Epidermal melanocyte (primary cell): ENCODE measurements around the gene OPCML.

Experiments
- DNase-seq: peaks from one replicate; pipeline ENCODE4 v3.0.0; 2011; ENCODE audit warnings: low spot score; ENCODE audit not compliant: insufficient read length

OPCML gene

GRCh38 chr11:133181066-133181465 lies 351.2 kb downstream of the OPCML start:
- DNase-seq = no peak

- no peak for DNase-seq
Measured at GRCh38 chr11:133180201-133180600, 352.1 kb downstream of the OPCML start.

GRCh38 chr11:133176748-133177147 lies 355.6 kb downstream of the OPCML start:
- no peak for DNase-seq

DNA sequence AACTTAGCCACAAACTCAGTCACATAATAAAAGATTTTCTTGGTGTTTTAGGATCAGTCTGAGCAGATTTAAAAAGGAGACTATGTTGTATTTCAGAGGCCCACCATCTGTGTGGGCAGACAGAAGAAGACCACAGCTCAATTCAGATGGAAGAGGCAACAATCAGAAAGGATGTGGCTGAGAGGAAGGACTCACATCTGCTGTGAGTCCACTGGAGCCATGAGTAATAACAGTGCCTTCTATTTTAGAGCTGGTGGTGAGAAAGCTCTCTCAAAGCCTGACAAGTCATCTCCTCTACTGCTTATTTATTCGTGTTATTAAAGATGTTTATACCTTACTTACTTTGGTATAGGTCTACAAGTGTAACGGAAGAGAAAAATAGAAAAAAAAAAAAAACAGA lies 357.2 kb downstream of the OPCML start:
- DNase-seq = no peak

- DNase-seq = no peak
Measured at GRCh38 chr11:133173810-133174412, 358.4 kb downstream of the OPCML start.

DNA sequence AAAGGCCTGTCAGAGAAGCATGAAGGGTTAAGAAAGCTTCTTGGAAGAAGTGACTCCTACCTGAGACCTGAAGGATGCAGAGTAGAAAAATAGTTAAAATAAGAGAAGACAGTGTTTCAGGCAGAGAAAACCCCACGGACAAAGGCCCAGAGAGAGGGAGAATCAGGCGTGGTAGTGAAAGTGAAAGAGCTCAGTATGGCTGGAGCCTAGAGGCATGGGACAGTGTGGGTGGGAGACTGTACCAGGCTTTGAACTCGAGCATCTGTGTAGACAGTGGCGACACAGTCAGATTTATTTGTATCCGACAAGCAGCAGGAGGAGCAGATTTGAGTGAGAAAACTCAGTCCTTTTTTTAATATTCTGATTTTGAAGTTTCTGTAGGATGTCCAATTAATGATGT lies 360.0 kb downstream of the OPCML start:
- DNase-seq = no peak

DNA sequence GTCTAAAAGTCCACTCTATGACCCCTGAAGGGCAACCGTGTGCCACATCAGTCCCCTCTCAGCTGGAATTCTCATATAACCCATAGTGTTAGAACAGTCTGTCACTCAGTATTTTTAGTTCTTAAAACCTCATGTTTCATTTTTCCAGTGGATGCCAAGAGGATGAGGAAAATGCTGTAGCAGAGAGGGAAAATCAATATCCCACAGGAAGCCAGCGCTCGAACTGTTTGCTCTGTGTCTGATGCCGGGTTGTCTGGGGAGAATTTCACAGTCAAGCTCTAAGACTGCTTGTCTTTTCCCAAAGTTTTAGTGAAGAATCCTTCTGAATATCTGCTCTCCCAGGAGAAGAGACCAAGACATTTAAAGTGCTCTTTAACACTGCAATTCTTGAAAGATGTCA lies 360.9 kb downstream of the OPCML start:
- DNase-seq = no peak

DNA sequence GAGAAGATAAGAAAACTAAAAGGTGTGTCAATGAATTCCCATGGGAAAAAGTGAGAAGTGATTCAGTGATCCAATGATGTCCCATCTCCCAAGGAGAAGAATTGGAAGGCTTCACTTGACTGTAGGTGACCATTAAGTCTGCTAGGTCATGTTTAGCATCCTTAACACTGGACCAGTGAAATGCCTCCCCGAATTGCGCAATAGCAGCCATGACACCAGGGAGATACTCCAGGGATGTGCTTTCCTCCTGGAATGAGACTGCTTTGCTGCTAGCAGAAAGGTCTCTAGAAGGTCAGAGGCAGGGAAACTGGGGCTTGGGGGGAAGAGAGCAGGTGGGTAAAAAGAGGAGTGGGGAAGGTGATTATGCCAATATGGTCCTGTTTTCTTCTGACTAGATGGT lies 364.3 kb downstream of the OPCML start:
- DNase-seq = no peak

DNA sequence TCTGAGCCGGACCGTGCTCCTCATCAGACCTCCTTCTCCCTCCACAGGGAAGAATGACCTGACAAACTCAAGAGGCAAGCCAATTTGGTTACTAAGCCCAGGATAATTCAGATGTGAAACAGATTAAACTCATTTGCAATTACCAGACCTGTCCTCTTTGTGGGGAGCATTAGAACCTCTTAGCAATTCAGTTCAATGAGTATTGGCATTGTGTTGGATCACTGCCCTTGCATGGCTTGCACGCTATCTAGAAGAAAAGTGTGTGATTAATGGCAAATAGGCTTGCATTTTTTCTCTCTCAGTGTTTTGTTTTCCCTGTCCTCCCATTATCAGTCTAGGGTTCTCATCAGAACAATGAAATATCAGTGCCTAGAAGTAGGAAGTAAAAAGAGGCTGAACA lies 365.6 kb downstream of the OPCML start:
- DNase-seq = no peak

GRCh38 chr11:133164986-133165385 lies 367.3 kb downstream of the OPCML start:
- no peak for DNase-seq

GRCh38 chr11:133163463-133164419 lies 368.6 kb downstream of the OPCML start:
- no peak for DNase-seq

GRCh38 chr11:133162227-133162626 lies 370.1 kb downstream of the OPCML start:
- no peak for DNase-seq

GRCh38 chr11:133160754-133161153 lies 371.5 kb downstream of the OPCML start:
- DNase-seq = no peak

GRCh38 chr11:133156986-133157745 lies 375.1 kb downstream of the OPCML start:
- no peak for DNase-seq

DNA sequence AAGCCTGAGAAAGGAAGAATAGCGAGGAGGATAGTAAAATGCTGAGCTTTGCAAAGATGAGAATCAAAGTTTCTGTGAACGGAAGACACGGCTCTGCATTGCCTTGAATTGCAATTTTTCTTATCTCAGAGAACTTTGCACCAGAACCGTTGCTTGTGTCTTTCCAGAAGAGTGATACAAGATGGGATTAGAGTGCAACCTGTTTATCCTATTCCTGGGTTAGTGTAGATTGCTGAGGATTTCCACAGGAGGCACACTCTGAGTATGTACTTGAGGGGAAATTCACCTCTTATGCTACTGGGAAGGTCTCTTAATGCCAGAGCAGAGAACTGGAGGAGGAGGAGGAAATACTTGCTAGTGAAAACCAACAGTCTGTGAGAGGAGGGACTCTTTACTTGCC lies 377.5 kb downstream of the OPCML start:
- no peak for DNase-seq

DNA sequence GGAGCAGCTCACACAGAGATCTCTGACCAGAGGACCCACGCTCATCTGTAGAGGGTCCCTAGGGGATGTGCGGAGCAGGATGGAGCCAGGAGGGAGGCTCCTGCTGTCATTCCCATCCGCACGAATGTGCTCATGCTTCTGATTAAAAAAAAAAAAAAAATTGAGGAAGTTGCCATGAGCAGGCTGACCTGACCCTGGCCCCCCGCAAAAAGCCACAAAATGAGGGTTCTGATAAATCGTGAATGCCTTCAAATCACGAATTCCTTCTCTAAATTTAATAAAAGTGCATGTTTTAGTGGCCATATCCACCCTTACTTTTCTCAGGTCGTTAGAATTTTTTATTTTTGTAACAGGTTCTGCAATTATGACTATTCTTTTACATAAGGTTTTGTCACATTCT lies 378.2 kb downstream of the OPCML start:
- DNase-seq = no peak

GRCh38 chr11:133153031-133153430 lies 379.3 kb downstream of the OPCML start:
- DNase-seq = no peak

DNA sequence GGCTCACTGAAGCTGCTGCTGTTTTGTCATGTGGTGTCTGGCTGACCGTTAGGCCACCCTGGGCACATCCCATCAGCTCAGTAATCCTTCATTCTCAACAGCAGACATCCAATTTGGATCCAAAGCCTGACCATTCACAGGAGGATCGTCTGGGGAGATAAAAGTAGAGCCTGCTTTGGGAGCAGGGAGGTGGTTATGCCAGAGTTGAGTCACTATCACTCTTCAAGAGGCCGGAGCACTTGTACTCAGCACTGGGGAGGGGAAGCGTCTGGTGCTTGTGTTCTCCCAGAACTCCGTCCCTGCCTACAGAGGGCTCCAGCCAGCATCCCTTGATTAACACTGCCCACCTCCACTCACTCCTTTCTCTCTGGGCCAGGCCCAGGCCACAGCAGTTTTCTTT lies 382.6 kb downstream of the OPCML start:
- DNase-seq = no peak

DNA sequence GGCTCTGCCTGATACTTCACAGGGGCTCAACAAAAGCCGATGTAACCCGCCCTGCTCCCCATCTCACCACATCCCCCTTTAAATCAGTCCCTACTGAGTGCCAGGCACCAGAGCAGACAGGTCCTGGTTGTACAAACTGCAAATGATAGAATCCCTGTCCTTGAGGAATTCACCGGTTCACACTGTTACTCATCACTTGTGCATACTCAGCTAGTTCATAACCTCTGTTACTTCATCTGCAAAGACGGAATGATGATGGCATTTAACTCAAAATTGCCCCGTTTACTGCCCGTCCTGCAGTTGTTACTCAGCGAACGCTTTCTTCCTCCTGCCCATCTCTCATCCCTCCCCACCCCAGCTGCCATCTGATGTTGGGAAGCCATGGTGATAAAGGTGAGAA lies 384.7 kb downstream of the OPCML start:
- no peak for DNase-seq

DNA sequence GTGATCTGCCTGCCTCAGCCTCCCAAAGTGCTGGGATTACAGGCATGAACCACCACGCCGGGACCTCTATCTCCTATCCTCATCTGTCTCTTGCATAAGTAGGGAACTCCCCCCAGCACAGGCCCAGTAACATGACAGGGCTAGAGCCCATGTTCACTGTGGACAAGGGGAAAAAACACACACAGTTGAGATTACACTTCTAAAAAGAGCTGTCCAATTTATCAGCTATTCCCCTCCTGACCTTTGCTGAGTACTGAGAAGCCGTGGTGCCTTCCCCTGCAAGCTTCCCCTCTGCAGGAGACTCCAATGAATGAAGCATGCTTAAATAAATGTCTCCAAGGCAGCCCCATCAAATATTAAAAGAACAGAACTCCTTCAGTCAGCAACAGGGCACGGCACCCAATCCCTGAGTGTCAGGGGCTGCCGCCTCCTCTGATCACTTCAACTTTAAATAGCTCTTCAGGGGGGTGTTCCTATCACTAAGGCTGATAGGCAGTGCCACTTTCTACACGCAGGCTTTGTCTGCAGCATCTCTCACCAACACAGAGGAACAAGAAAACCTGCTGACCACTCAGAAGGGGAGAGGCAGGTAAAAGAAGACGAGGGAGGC lies 385.5 kb downstream of the OPCML start:
- DNase-seq = no peak

DNA sequence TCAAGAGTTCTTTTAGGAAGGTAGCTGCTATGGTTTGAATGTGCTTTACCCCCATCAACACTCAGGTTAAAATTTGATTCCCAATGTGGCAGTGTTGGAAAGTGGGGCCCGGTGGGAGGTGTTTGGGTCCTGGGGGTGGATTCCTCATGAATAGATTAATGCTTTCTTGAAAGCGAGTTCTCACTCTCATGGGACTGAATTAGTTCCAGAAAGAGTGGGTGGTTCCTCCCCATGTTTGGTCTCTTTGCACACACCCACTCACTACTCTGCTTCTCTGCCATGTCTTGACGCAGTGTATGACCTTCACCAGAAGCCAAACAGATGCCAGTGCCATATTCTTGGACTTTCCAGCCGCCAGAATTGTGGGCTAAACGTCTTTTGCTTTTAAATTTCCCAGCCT lies 394.4 kb downstream of the OPCML start:
- DNase-seq = no peak

- no peak for DNase-seq
Measured at GRCh38 chr11:133137270-133137669, 395.0 kb downstream of the OPCML start.
